SK-N-SH (cell line): ENCODE measurements around the gene PRPF40A.

Experiments used
- CTCF ChIP-seq: fragments of 200-600 bp; sonication (generic); IDR thresholded peaks from 2 replicates; pipeline ENCODE4 v1.6.1; 2017; ENCODE audit warnings: antibody characterized with exemption, mild to moderate bottlenecking, moderate library complexity
- EP300 ChIP-seq, 2 experiments: IDR thresholded peaks; 2 replicates each; pipeline versions ENCODE4 v1.4.0 to v1.6.1; 2012; ENCODE audit warnings: borderline replicate concordance in 1 of 2, low read depth in 1 of 2, low read length in 1 of 2
- EZH2phosphoT487 ChIP-seq: fragments of 200-600 bp; sonication (generic); IDR thresholded peaks from 2 replicates; pipeline ENCODE4 v1.6.1; 2017; ENCODE audit warnings: low read depth, mixed run types, mild to moderate bottlenecking, antibody characterized with exemption, moderate library complexity, borderline replicate concordance
- FOXM1 ChIP-seq: IDR thresholded peaks from 2 replicates; pipeline ENCODE4 v1.4.0; 2012; ENCODE audit warnings: low read depth, mild to moderate bottlenecking
- JUND ChIP-seq: IDR thresholded peaks from 2 replicates; pipeline ENCODE4 v1.4.0; 2012
- MXI1 ChIP-seq: IDR thresholded peaks from 2 replicates; pipeline ENCODE4 v1.6.1; 2012; ENCODE audit warnings: mild to moderate bottlenecking, low read depth, low read length, improper control_type of control experiment
- RAD21 ChIP-seq: IDR thresholded peaks from 2 replicates; pipeline ENCODE4 v1.6.1; 2012; ENCODE audit warnings: mild to moderate bottlenecking, low read length
- RCOR1 ChIP-seq: fragments of 150-350 bp; IDR thresholded peaks from 2 replicates; pipeline ENCODE4 v1.6.1; 2017; ENCODE audit warnings: antibody characterized with exemption, low read length
- SMC3 ChIP-seq: IDR thresholded peaks from 2 replicates; pipeline ENCODE4 v1.6.1; 2012; ENCODE audit warnings: low read depth, low read length, improper control_type of control experiment
- TAF1 ChIP-seq: IDR thresholded peaks from 2 replicates; pipeline ENCODE4 v1.6.1; 2012; ENCODE audit warnings: low read depth, mild to moderate bottlenecking, low read length, moderate library complexity, borderline replicate concordance

DNA sequence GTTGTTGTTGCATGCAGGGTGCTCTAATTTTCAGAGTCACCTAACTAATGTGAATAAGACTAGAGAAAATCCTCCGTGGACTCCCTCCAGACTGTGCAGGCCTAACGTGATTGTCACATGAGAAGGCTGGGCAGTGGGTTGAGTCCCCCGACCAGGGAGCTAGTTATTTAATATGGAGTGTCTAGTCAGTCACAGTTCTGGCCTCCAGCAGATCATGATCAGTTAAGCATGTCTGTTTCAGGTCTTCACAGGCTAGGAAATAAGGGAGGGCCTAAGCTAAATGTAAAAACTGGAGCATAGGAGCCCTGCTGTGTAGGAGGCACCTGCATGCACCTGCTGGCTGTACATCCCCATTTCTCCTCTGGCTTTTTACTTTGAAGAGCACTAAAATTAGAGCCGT lies 86.8 kb downstream of the PRPF40A start:
- TF ChIP-seq EZH2phosphoT487 (no peak), CTCF (no peak), EP300 (IDR thresholded peaks at IDR 0.05; ENCODE audit: borderline replicate concordance in 1 of 2, low read depth in 1 of 2, low read length in 1 of 2) (no peak), SMC3 (no peak), JUND (no peak), TAF1 (no peak), RCOR1 (no peak), MXI1 (no peak), RAD21 (no peak), FOXM1 (no peak)
